Hair follicle dermal papilla cell (primary cell): Measurements from ENCODE around the gene ELF5. TPM values are rescaled to one million over a fixed set of nuclear protein-coding genes. Genes with fewer than 3 reads are reported as not detected.

Source experiments
- total RNA-seq: library from RNA; depleted of rRNA; stranded (reverse); fragments of >200 nt; gene quantifications from 2 replicates; pipeline ENCODE4 v1.2.3, GENCODE V29; 2012

The ELF5 gene
- not detected in 2 replicates for total RNA-seq

DNA sequence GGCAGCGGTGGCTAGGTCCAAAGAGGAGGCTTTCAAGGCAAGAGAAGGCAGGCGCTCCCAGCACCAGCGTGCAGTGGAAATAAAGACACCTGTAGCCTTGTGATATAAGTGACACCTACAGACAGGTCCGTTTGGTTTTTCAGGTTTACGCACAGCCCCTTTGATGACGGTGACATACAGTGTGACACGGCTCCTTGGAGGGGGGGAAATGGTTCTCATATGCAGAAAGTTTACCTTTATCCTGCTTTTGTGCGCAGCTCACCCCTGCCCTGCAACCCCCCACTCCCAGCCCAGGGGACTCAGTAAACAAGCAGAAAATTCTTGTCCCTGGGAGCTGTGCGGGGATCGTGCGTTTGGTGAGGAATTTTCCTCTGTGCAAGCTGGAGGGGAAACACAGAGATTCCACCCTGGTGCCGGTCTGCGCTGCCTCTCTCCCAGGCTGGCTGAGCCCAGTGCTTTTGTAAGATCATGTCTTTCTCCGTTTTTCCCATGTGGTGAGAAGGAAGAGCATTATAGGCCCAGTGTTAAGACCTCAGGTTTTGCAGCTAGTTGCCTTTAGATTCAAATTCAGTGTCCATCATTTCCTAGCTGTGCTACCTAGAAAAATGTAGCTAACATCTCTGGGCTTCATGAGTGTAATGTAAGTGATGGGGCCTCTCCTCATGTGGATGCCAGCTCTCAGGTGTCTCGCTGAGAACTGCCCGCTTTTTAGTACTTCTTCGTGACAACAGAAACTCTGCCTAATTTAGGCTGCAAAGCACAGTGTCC lies at the start of gene ELF5:
Gene ELF5, minus strand, starts transcription at position 113 of the 768 bp plus-strand sequence. CDS start 8,045 bp downstream, outside the sequence.

DNA sequence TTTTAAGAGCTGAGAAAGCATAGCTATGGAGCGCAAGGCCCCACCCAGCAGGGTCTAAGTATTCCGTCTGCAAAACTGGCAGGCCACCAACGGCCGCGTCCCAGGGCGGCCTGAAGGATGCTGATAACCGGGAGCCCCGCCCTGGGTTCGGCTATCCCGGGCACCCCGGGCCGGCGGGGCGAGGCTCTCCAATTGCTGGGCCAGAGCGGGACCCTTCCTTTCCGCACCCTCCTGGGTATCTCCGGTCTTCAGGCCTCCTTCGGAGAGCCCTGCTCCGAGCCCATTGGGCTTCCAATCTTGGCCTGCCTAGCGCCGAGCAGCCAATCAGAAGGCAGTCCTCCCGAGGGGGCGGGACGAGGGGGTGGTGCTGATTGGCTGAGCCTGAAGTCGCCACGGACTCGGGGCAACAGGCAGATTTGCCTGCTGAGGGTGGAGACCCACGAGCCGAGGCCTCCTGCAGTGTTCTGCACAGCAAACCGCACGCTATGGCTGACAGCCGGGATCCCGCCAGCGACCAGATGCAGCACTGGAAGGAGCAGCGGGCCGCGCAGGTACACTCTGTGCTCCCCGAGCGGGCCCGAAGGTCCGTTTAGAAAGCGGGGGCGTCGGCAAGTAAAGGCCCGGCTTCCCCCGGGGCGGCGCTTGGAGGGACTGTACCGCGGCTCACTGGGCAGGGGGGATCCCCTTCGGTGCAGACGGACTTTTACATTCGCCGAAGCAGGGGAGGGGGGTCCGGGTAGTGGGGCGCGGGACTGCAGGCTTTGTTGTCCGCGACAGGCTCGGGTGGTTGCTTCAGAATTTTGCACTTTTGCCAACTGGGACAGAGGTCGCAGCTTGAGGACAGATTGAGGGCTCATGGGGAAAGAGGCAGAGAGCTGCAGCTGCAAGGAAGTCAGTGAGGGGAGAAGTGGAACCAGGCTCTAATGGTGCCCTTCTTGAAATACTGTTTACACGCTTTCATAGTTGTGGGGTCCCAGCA lies 74.8 kb downstream of the ELF5 start, which contains the start of gene CAT:
Gene CAT, plus strand, starts transcription at position 406 of the 979 bp plus-strand sequence. Its CDS starts 80 bp downstream, at position 486.

Other genes starting within 250 kb of the ELF5 start
- 9.0 and 9.1 TPM in 2 replicates for gene ABTB2, start 155.8 kb downstream of the ELF5 start, total RNA-seq
- 78.6 and 96.7 TPM in 2 replicates for gene CAT, start 74.9 kb downstream of the ELF5 start, total RNA-seq
- gene EHF, start 107.3 kb upstream of the ELF5 start, total RNA-seq = under 0.01 TPM in 1 of 2 replicates, not detected in the other